K562 (cell line): ENCODE data around the gene UBE2L3. TPM values are rescaled to one million over a fixed set of nuclear protein-coding genes. Genes with fewer than 3 reads are reported as not detected.

Source experiments
- ATAC-seq: fragments of 200-7000 bp; cut with Tn5 transposase; 3 replicates; pipeline ENCODE4 v1.9.1; 2020; ENCODE audit warnings: moderate library complexity
- BruUV-seq: library from RNA; stranded (reverse); fragments of 400-500 nt; replicated peaks from 2 replicates; lab custom pipeline; 2021; lab: Mats Ljungman, UMichigan
- CTCF ChIA-PET: fragments of 300-600 bp; formaldehyde crosslinking; extraction: SDS; loops from one replicate; lab custom pipeline; 2021; ENCODE audit warnings: low intra/inter-chr PET ratio; lab: Yijun Ruan, JAX
- POLR2A ChIA-PET: fragments of 300-600, 350-650 bp; sonication (Branson Sonifier 250); formaldehyde crosslinking; extraction: SDS; loops from one replicate; lab custom pipeline; 2021; ENCODE audit warnings: antibody characterized with exemption, inconsistent platforms; lab: Yijun Ruan, JAX
- DNase-seq, 4 experiments: peaks; one replicate each; pipeline versions ENCODE4 v3.0.0 to v3.0.0-alpha.2; 2011 to 2018; ENCODE audit warnings: low spot score in 3 of 4, mixed read lengths in 3 of 4; ENCODE audit errors: extremely low read depth in 1 of 4
- FAIRE-seq: peaks from 2 replicates; lab custom pipeline; 2011; peaks lifted over from hg19 to GRCh38; lab: Jason Lieb, UNC
- H2AFZ ChIP-seq: 2 replicates; pipeline ENCODE4 v1.6.0; 2011; ENCODE audit warnings: low read depth, low read length, control low read depth, inconsistent platforms
- H3K27ac ChIP-seq: fragments of 200-600 bp; 3 replicates; pipeline ENCODE4 v1.8.0; 2011; ENCODE audit warnings: low read depth, mild to moderate bottlenecking, control low read depth, inconsistent platforms, low read length, moderate library complexity, mixed read lengths; ENCODE audit errors: extremely low read depth
- H3K27me3 ChIP-seq, 2 experiments: fragments of 300-600 bp in 1 of 2; 2 replicates in 1 of 2; 3 replicates in 1 of 2; pipeline versions ENCODE4 v1.6.0 to v1.8.0; 2011; ENCODE audit warnings: inconsistent platforms in 2 of 2, low read length in 2 of 2, mild to moderate bottlenecking in 1 of 2, mixed read lengths in 1 of 2, moderate library complexity in 1 of 2; ENCODE audit not compliant: control insufficient read depth in 2 of 2, insufficient read depth in 2 of 2
- H3K36me3 ChIP-seq: fragments of 300-600 bp; 3 replicates; pipeline ENCODE4 v1.8.0; 2011; ENCODE audit warnings: mild to moderate bottlenecking, low read length, inconsistent platforms; ENCODE audit not compliant: control insufficient read depth, insufficient read depth
- H3K4me1 ChIP-seq, 2 experiments: fragments of 200-600 bp in 1 of 2; replicated peaks in 1 of 2; 2 replicates in 1 of 2; 3 replicates in 1 of 2; pipeline versions ENCODE4 v1.5.1 to v1.8.0; 2011; ENCODE audit warnings: inconsistent platforms in 2 of 2, low read length in 2 of 2, mild to moderate bottlenecking in 1 of 2, mixed read lengths in 1 of 2, moderate library complexity in 1 of 2; ENCODE audit not compliant: control insufficient read depth in 2 of 2, insufficient read depth in 2 of 2
- H3K4me2 ChIP-seq: 2 replicates; pipeline ENCODE4 v1.6.1; 2011; ENCODE audit warnings: low read length, control low read depth, inconsistent platforms, mixed read lengths; ENCODE audit not compliant: insufficient read depth
- H3K4me3 ChIP-seq: fragments of 200-600 bp; sonication (generic), shearing (Covaris generic); 2 replicates; pipeline ENCODE4 v1.5.1; 2016; ENCODE audit warnings: control low read depth, inconsistent platforms
- H3K79me2 ChIP-seq: fragments of 200-600 bp; 3 replicates; pipeline ENCODE4 v1.8.0; 2011; ENCODE audit warnings: low read length, inconsistent platforms; ENCODE audit not compliant: control insufficient read depth, insufficient read depth
- H3K9ac ChIP-seq, 2 experiments: 2 replicates each; pipeline versions ENCODE4 v1.6.0 to v1.6.1; 2011; ENCODE audit warnings: low read depth in 2 of 2, low read length in 2 of 2, control low read depth in 1 of 2, inconsistent platforms in 1 of 2, mild to moderate bottlenecking in 1 of 2, mixed read lengths in 1 of 2; ENCODE audit not compliant: insufficient read depth in 1 of 2
- H3K9me1 ChIP-seq: one replicate; pipeline ENCODE4 v1.6.0; 2011; ENCODE audit warnings: inconsistent platforms, mild to moderate bottlenecking, low read length, moderate library complexity; ENCODE audit not compliant: control insufficient read depth, insufficient read depth
- H3K9me3 ChIP-seq: replicated peaks from 2 replicates; pipeline ENCODE4 v1.5.1; 2011; ENCODE audit warnings: low read depth, low read length, inconsistent platforms; ENCODE audit not compliant: control insufficient read depth, insufficient read depth
- H4K20me1 ChIP-seq: replicated peaks from 2 replicates; pipeline ENCODE4 v1.6.1; 2011; ENCODE audit warnings: low read length, inconsistent platforms, mixed read lengths; ENCODE audit not compliant: control insufficient read depth, insufficient read depth
- CBX3 ChIP-seq, 2 experiments: IDR thresholded peaks; 1 replicate in 1 of 2; 2 replicates in 1 of 2; pipeline ENCODE4 v1.6.1; 2012; ENCODE audit warnings: inconsistent platforms in 2 of 2, low read length in 2 of 2, borderline replicate concordance in 1 of 2, control low read depth in 1 of 2
- ELF4 ChIP-seq: fragments of 450-650 bp; formaldehyde crosslinking; IDR thresholded peaks from 2 replicates; pipeline ENCODE4 v1.4.0; 2022; ENCODE audit warnings: missing genetic modification characterization
- PATZ1 ChIP-seq: fragments of 250-450 bp; sonication (Bioruptor Pico); IDR thresholded peaks from 2 replicates; pipeline ENCODE4 v1.5.0; 2020; ENCODE audit warnings: mild to moderate bottlenecking, borderline replicate concordance
- POLR2AphosphoS2 ChIP-seq: IDR thresholded peaks from 2 replicates; pipeline ENCODE4 v1.6.1; 2012; ENCODE audit warnings: low read length, improper control_type of control experiment
- STAT6 ChIP-seq: sonication (generic); formaldehyde crosslinking; IDR thresholded peaks from 2 replicates; pipeline ENCODE4 v1.8.1; 2023; ENCODE audit warnings: mild to moderate bottlenecking, missing genetic modification reagents
- ZC3H4 ChIP-seq: sonication (generic); formaldehyde crosslinking; IDR thresholded peaks from 2 replicates; pipeline ENCODE4 v1.9.0; 2021; ENCODE audit warnings: missing genetic modification reagents, borderline replicate concordance
- WGBS: fragments of 100-300 bp; shearing (Covaris generic); methylation state at CpG from one replicate; pipeline ENCODE4 v1.1.6; 2016; ENCODE audit warnings: low coverage, mixed read lengths; ENCODE audit not compliant: insufficient coverage; ENCODE audit errors: missing lambda C conversion rate; 5-methylcytosine and 5-hydroxymethylcytosine counted together
- in situ Hi-C: fragments of 300-500 bp; cut with MboI; formaldehyde crosslinking; loops from 4 replicates; pipeline ENCODE4 v1.15.0; 2018; ENCODE audit warnings: inconsistent platforms, mixed read lengths
- intact Hi-C: fragments of 100-400 bp; cut with micrococcal nuclease; formaldehyde crosslinking; loops from 2 replicates; pipeline ENCODE4 v1.14.2; 2022
- polyA plus RNA-seq, 8 experiments: library from polyadenylated mRNA; depleted of rRNA in 4 of 8; stranded (reverse) in 5 of 8; unstranded in 3 of 8; fragments of >200 nt; fragmentation: Nextera tagmentation in 2 of 8; fragmentation: Illumina TruSeq in 1 of 8; extraction: Ambion mirVana in 2 of 8; extraction: Trizol in 1 of 8; gene quantifications; 2 replicates each; pipeline versions ENCODE4 v1.2.1 to v1.2.3, GENCODE V29; 2011 to 2014; ENCODE audit warnings: inconsistent platforms in 1 of 8, missing spikeins in 1 of 8
- total RNA-seq, 7 experiments: library from RNA; depleted of rRNA in 6 of 7; stranded (reverse); fragments of >200 nt in 6 of 7; fragmentation: Illumina TruSeq in 2 of 7; extraction: Trizol in 2 of 7; gene quantifications; 2 replicates each; pipeline versions ENCODE4 v1.2.1 to v1.2.3, GENCODE V29; 2011 to 2021; ENCODE audit warnings: low replicate concordance in 1 of 7
- TF ChIP-seq, protein P1 (sequence below): fragments of 250-450 bp; sonication (Bioruptor Pico); IDR thresholded peaks from 2 replicates; pipeline ENCODE4 v1.8.0; 2022; ENCODE audit warnings: moderate library complexity, mild to moderate bottlenecking, inconsistent platforms
- TF ChIP-seq, protein P2 (sequence below): fragments of 250-450 bp; sonication (Bioruptor Pico); IDR thresholded peaks from 2 replicates; pipeline ENCODE4 v1.6.1; 2021; ENCODE audit warnings: mild to moderate bottlenecking
- TF ChIP-seq, protein P3 (sequence below): fragments of 450-650 bp; formaldehyde crosslinking; IDR thresholded peaks from 2 replicates; pipeline ENCODE4 v1.4.0; 2020; ENCODE audit warnings: mild to moderate bottlenecking, moderate library complexity

Gene UBE2L3
- total and polyA plus RNA-seq, 9 of the 15 experiments (the other 6 are each of a cell fraction or from before 2014, with no cell fraction given): 215 to 625 (median 285) TPM

DNA sequence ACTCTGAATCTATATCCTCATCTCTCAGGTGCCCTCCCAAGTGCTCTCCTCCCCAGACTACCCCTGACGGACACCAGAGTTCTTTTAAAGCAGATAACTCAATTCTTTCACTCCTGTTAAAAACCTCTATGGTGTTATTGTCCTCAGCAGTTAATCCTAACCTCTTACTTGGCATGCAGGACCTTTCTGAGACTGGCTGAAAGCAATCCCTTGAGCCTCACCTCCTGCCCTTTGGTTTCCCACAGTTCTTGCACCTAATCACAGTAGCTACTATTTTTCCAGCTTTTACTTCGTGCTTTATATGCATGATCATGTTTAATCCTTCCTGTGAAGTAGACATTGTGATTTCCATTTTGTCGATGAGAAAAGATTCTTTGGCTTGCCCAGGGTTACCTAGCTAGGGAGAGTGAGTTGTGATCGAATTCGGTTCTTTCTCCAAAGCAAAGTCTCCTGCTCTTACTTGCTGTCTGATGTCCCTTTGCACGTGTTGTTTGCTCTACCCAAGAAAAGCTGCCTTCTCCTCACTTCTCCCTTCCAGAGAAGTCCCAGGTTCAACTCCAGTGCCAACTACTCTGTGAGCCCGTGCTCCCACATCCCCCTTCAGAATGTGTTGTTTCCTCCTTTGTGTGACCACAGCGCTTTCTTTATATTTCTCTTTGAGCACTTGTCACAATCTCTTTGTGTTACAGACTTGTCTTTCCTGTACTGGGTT lies 2.1 kb downstream of the UBE2L3 start (continued):
- TF ChIP-seq, protein P1, sequence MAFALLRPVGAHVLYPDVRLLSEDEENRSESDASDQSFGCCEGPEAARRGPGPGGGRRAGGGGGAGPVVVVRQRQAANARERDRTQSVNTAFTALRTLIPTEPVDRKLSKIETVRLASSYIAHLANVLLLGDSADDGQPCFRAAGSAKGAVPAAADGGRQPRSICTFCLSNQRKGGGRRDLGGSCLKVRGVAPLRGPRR (CRISPR knock-in tag): peak; percentile 75; the same call in 1 of the 2 replicates

GRCh38 chr22:21570398-21570797 lies 2.9 kb downstream of the UBE2L3 start:
- H3K27me3 ChIP-seq: no peaks in the 10 kb centered on the region
- 0 out of 3 replicates have a peak overlapping the region, but pooled peaks have one; percentile 0 for H3K27ac ChIP-seq
- CTCF ChIA-PET: no interaction called here
- peak overlapping the region; percentile 7 to 96; a peak in 3 of 4 replicates for H3K9ac ChIP-seq
- peak in 1 of 4 experiments; percentile 55 for DNase-seq
- no peak for FAIRE-seq
- POLR2A ChIA-PET: interaction anchor here (0.5 to 76.8 kb wide), 9 partner anchors 6 to 1852 kb away, joined by 3 to 4622 read pairs (median 26); partner anchors contain the start of genes CCDC116, SDF2L1 and YDJC
- H3K79me2 ChIP-seq: peaks cover 82% of the 10 kb centered on the region
- peak overlapping the region; percentile 36 for H3K4me2 ChIP-seq
- no peak for ATAC-seq
- intact Hi-C loops (loop anchor here (2.0 kb wide), 2 partner anchors 18 to 54 kb away; no protein-coding TSS in a partner anchor), in situ Hi-C loops (loop anchor here (5.0 to 10.0 kb wide), 2 partner anchors 33 to 56 kb away; no protein-coding TSS in a partner anchor)
- WGBS: 33% methylated on average over 4 of the region's 4 CpGs
- H2AFZ ChIP-seq: no peak overlapping the region
- no peaks in the 10 kb centered on the region for H3K9me3 ChIP-seq
- peaks cover 37% of the 10 kb centered on the region for H3K9me1 ChIP-seq
- BruUV-seq: no TSS peak
- H3K4me1 ChIP-seq: peaks cover 56 to 65% of the 10 kb centered on the region in 2 experiments
- peaks cover 70% of the 10 kb centered on the region for H4K20me1 ChIP-seq
- peaks cover 54% of the 10 kb centered on the region for H3K36me3 ChIP-seq
- H3K4me3 ChIP-seq: peak overlapping the region; percentile 72; the same call in 1 of the 2 replicates
- TF ChIP-seq, protein P2, sequence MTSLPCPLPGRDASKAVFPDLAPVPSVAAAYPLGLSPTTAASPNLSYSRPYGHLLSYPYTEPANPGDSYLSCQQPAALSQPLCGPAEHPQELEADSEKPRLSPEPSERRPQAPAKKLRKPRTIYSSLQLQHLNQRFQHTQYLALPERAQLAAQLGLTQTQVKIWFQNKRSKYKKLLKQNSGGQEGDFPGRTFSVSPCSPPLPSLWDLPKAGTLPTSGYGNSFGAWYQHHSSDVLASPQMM (CRISPR knock-in tag): no peak
- TF ChIP-seq ELF4 (no peak), STAT6 (peak; percentile 78; the same call in 1 of the 2 replicates), CBX3 (IDR thresholded peaks at IDR 0.05; ENCODE audit: borderline replicate concordance in 1 of 2, low read length in 2 of 2) (no peak), ZC3H4 (no peak), POLR2AphosphoS2 (peak; percentile 16; the same call in 1 of the 2 replicates), PATZ1 (CRISPR knock-in tag) (no peak)
- TF ChIP-seq, protein P3, sequence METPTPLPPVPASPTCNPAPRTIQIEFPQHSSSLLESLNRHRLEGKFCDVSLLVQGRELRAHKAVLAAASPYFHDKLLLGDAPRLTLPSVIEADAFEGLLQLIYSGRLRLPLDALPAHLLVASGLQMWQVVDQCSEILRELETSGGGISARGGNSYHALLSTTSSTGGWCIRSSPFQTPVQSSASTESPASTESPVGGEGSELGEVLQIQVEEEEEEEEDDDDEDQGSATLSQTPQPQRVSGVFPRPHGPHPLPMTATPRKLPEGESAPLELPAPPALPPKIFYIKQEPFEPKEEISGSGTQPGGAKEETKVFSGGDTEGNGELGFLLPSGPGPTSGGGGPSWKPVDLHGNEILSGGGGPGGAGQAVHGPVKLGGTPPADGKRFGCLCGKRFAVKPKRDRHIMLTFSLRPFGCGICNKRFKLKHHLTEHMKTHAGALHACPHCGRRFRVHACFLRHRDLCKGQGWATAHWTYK (CRISPR knock-in tag): no peak
